Left kidney (tissue), 8 donors: ENCODE results near the gene ANKRD42. TPM values are rescaled to one million over a fixed set of nuclear protein-coding genes. Genes with fewer than 3 reads are reported as not detected.

ENCODE experiments used
- DNase-seq: peaks from one replicate; pipeline ENCODE4 v3.0.0-alpha.2; 2013
- long read RNA-seq, 8 donors: transcript quantifications; one replicate each; lab custom pipeline, GENCODE V29; 2026
- polyA plus RNA-seq: library from polyadenylated mRNA; unstranded; fragments of 120-200 nt; gene quantifications from one replicate; pipeline ENCODE4 v1.2.1, GENCODE V29; 2013; ENCODE audit not compliant: insufficient read length

ANKRD42 gene
- 21.3 TPM for polyA plus RNA-seq
- long read RNA-seq, donor 1, full-length matches to known transcripts = 3 of 16 reads
- long read RNA-seq, donor 1, partial matches to known transcripts = 13 of 16 reads
- long read RNA-seq, donor 1, other reads (novel, unspliced or antisense) = 0 of 16 reads
- long read RNA-seq, donor 2, full-length matches to known transcripts = 2 of 38 reads
- long read RNA-seq, donor 2, partial matches to known transcripts = 11 of 38 reads
- long read RNA-seq, donor 2, other reads (novel, unspliced or antisense) = 25 of 38 reads
- long read RNA-seq, donor 3, full-length matches to known transcripts = 1 of 1 reads
- long read RNA-seq, donor 3, partial matches to known transcripts = 0 of 1 reads
- long read RNA-seq, donor 3, other reads (novel, unspliced or antisense) = 0 of 1 reads
- long read RNA-seq, donor 4 = 0 reads
- long read RNA-seq, donor 5, full-length matches to known transcripts = 2 of 107 reads
- long read RNA-seq, donor 5, partial matches to known transcripts = 37 of 107 reads
- long read RNA-seq, donor 5, other reads (novel, unspliced or antisense) = 68 of 107 reads
- long read RNA-seq, donor 6, partial matches to known transcripts = 5 of 5 reads
- long read RNA-seq, donor 6, other reads (novel, unspliced or antisense) = 0 of 5 reads
- long read RNA-seq, donor 7, full-length matches to known transcripts = 3 of 3 reads
- long read RNA-seq, donor 7, partial matches to known transcripts = 0 of 3 reads
- long read RNA-seq, donor 7, other reads (novel, unspliced or antisense) = 0 of 3 reads
- long read RNA-seq, donor 8, full-length matches to known transcripts = 3 of 3 reads
- long read RNA-seq, donor 8, partial matches to known transcripts = 0 of 3 reads
- long read RNA-seq, donor 8, other reads (novel, unspliced or antisense) = 0 of 3 reads

- peak; percentile 95 for DNase-seq
Measured at GRCh38 chr11:83193315-83194280, at the start of gene ANKRD42. TSS of gene ANKRD42 (plus strand) at chr11:83193712. CDS start at chr11:83194671, 959 bp downstream.

- no peak for DNase-seq
Measured at GRCh38 chr11:83147895-83148294, 45.6 kb upstream of the ANKRD42 start.

- DNase-seq = no peak
Measured at GRCh38 chr11:83150450-83150849, 43.1 kb upstream of the ANKRD42 start.

GRCh38 chr11:83151274-83151977 is 42.1 kb upstream of the ANKRD42 start:
- no peak for DNase-seq

- no peak for DNase-seq
Measured at GRCh38 chr11:83152264-83152663, 41.2 kb upstream of the ANKRD42 start.

GRCh38 chr11:83153764-83154163 is 39.7 kb upstream of the ANKRD42 start:
- no peak for DNase-seq

GRCh38 chr11:83156144-83156995 is 37.1 kb upstream of the ANKRD42 start:
- DNase-seq = peak; percentile 100

- no peak for DNase-seq
Measured at GRCh38 chr11:83156996-83157593, 36.4 kb upstream of the ANKRD42 start, which contains the start of gene PCF11. TSS of gene PCF11 (plus strand) at chr11:83157131. CDS start at chr11:83157440, 309 bp downstream.

- peak; percentile 63 for DNase-seq
Measured at GRCh38 chr11:83157594-83158356, 35.7 kb upstream of the ANKRD42 start.

GRCh38 chr11:83158357-83158786 is 35.1 kb upstream of the ANKRD42 start:
- no peak for DNase-seq

GRCh38 chr11:83158965-83159901 is 34.3 kb upstream of the ANKRD42 start:
- DNase-seq = no peak

GRCh38 chr11:83159902-83160865 is 33.3 kb upstream of the ANKRD42 start:
- DNase-seq = no peak

- DNase-seq = no peak
Measured at GRCh38 chr11:83161610-83162199, 31.8 kb upstream of the ANKRD42 start.

GRCh38 chr11:83162377-83162776 is 31.1 kb upstream of the ANKRD42 start:
- no peak for DNase-seq

- DNase-seq = no peak
Measured at GRCh38 chr11:83166193-83166866, 27.2 kb upstream of the ANKRD42 start.
